D721Med (cell line): ENCODE results near the gene DAGLB.

Experiments
- DNase-seq: peaks from one replicate; pipeline ENCODE4 v3.0.0; 2011; ENCODE audit warnings: low spot score; ENCODE audit not compliant: insufficient read length
- FAIRE-seq: peaks from 2 replicates; lab custom pipeline; 2011; peaks lifted over from hg19 to GRCh38; lab: Jason Lieb, UNC
- CTCF ChIP-seq: IDR thresholded peaks from 2 replicates; pipeline ENCODE4 v1.5.1; 2012; ENCODE audit warnings: mild to moderate bottlenecking, control low read depth; ENCODE audit not compliant: insufficient read depth; ENCODE audit errors: missing control alignments

The DAGLB gene

GRCh38 chr7:6489612-6490011, 41.9 kb upstream of the DAGLB start:
- DNase-seq: no peak
- TF ChIP-seq CTCF: no peak
- no peak for FAIRE-seq

DNA sequence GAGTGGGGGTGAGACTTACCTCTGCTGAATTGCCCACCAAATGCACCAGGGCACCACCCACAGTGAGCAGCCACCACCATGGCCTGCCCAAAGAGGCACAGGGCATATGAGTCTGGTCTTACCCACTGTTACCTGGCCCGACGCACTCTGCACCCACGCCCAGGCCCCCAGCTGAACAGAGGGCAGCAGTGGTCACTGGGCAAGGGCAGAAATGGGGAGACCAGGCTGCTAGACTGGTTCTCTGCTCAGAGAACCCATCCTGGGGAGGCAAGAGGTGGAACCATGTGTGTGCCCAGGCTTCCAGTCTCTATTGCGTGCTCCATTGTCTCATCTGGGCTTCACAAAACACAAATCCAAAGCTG, 39.4 kb upstream of the DAGLB start:
- no peak for DNase-seq
- no peak for TF ChIP-seq CTCF

GRCh38 chr7:6486438-6487183, 38.9 kb upstream of the DAGLB start:
- DNase-seq (no peak), FAIRE-seq (no peak)
- no peak for TF ChIP-seq CTCF

More for the DNA sequence above, 39.4 kb upstream of the DAGLB start:
- FAIRE-seq: no peak

- FAIRE-seq (no peak), DNase-seq (no peak)
- no peak for TF ChIP-seq CTCF
Measured at GRCh38 chr7:6482743-6483119, 35.0 kb upstream of the DAGLB start.

DNA sequence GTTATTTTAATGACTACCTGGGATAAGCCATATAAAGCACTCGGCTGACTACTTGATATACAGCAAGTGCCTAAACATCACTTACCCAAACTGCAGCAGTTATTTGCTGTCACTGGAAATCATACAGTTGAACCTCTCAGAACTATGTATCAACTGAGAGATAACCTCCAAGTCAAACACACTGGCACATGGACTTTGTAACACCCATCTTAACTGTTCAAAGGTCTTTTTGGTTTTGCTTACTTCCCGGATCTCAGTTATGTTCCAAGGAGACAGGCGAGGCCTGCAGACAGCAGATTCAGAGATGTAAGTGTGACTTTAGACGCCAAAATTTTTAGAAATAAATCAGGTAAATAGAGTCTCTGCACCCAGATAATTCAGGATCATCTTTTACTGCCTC, 34.6 kb upstream of the DAGLB start:
- DNase-seq (no peak), FAIRE-seq (no peak)
- TF ChIP-seq CTCF: no peak

DNA sequence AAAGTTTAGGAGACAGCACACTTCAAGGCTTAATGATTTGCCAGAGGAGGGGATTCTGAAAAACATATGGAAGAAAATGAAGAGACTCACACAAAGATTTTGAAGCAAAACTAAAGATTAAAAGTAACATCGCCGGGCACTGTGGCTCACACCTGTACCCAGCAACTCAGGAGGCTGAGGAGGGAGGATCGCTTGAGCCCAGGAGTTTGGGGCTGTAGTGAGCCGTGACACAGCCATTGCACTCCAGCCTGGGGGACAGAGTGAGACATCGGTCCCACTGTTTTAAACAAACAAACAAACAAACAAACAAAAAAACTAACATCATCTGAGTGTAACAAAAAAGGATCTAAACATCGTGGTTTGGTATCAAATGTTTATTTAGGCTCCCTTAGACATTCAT, 33.7 kb upstream of the DAGLB start:
- TF ChIP-seq CTCF: no peak
- DNase-seq (no peak), FAIRE-seq (no peak)

GRCh38 chr7:6480323-6480660, 32.5 kb upstream of the DAGLB start:
- FAIRE-seq (no peak), DNase-seq (no peak)
- no peak for TF ChIP-seq CTCF
